ENCODE measurements around the gene BCAS4.

DNA sequence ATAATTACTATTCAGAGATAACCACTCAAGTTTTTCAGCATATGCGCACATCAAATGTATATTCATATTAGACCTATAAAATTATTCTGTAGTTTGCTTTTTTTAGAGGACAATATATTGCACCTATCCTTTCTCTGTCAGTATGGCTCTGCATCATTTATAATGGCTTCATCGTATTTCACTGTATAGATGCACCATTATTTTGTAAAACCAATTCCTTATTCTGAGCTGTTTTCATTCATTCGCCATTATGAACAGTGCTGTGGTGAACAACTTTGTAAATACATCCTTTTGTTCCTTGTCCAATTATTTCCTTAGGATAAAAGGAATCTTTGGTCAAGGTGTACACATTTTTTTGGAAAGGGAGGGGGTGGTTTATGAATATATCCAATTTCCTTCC lies 29.2 kb upstream of the BCAS4 start:
- TF ChIP-seq, protein P1, sequence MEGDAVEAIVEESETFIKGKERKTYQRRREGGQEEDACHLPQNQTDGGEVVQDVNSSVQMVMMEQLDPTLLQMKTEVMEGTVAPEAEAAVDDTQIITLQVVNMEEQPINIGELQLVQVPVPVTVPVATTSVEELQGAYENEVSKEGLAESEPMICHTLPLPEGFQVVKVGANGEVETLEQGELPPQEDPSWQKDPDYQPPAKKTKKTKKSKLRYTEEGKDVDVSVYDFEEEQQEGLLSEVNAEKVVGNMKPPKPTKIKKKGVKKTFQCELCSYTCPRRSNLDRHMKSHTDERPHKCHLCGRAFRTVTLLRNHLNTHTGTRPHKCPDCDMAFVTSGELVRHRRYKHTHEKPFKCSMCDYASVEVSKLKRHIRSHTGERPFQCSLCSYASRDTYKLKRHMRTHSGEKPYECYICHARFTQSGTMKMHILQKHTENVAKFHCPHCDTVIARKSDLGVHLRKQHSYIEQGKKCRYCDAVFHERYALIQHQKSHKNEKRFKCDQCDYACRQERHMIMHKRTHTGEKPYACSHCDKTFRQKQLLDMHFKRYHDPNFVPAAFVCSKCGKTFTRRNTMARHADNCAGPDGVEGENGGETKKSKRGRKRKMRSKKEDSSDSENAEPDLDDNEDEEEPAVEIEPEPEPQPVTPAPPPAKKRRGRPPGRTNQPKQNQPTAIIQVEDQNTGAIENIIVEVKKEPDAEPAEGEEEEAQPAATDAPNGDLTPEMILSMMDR (IDR thresholded peaks at IDR 0.05; ENCODE audit: insufficient read depth, low read depth, low read length): no peak
- TF ChIP-seq EZH2 (IDR thresholded peaks at IDR 0.05; ENCODE audit: insufficient read depth, low read length): no peak
